Activated CD8-positive, alpha-beta T cell treated with anti-CD3 and anti-CD28 coated beads for 36 hours (primary cell): ENCODE measurements around the gene RAD52. TPM values are rescaled to one million over a fixed set of nuclear protein-coding genes. Genes with fewer than 3 reads are reported as not detected.
"Not testable (repeated sequence)": the region's sequence is repeated elsewhere in the genome, so short reads cannot be mapped to it uniquely, and the experiment has no call there.

Source experiments
- ATAC-seq: fragments of 200-7000 bp; cut with Tn5 transposase; one replicate; pipeline ENCODE4 v1.10.0; 2021; ENCODE audit warnings: mild to moderate bottlenecking, moderate library complexity
- CTCF ChIA-PET: fragments of 350-600 bp; sonication (Branson Sonifier 250); formaldehyde crosslinking; loops from one replicate; lab custom pipeline; 2021; ENCODE audit warnings: antibody characterized with exemption; lab: Charles Lee
- POLR2A ChIA-PET: fragments of 350-600 bp; sonication (Branson Sonifier 250); formaldehyde crosslinking; loops from one replicate; lab custom pipeline; 2021; ENCODE audit warnings: antibody characterized with exemption; lab: Charles Lee
- DNase-seq: peaks from one replicate; pipeline ENCODE4 v3.0.0-alpha.2; 2020
- H3K27ac Mint-ChIP-seq: one replicate; pipeline ENCODE4 v1.8.0; 2021; ENCODE audit warnings: mild to moderate bottlenecking, mixed read lengths
- H3K27me3 Mint-ChIP-seq: one replicate; pipeline ENCODE4 v1.8.0; 2021; ENCODE audit warnings: mixed read lengths
- H3K36me3 Mint-ChIP-seq: one replicate; pipeline ENCODE4 v1.8.0; 2021; ENCODE audit warnings: low read depth, mixed read lengths
- H3K4me1 Mint-ChIP-seq: one replicate; pipeline ENCODE4 v1.8.0; 2021; ENCODE audit warnings: low read depth, mixed read lengths
- H3K4me3 Mint-ChIP-seq: one replicate; pipeline ENCODE4 v1.8.0; 2021; ENCODE audit warnings: mild to moderate bottlenecking, moderate library complexity, mixed read lengths
- H3K9me3 Mint-ChIP-seq: one replicate; pipeline ENCODE4 v1.8.0; 2021; ENCODE audit warnings: mixed read lengths
- intact Hi-C: fragments of 100-400 bp; cut with micrococcal nuclease; formaldehyde crosslinking; loops from one replicate; pipeline ENCODE4 v1.10.0; 2022
- total RNA-seq, 2 experiments: library from RNA; stranded (reverse); gene quantifications; one replicate each; pipeline ENCODE4 v1.2.3, GENCODE V29; 2021
- TF ChIP-seq, protein P1 (sequence below): fragments of 200-600 bp; IDR thresholded peaks from one replicate; pipeline ENCODE4 v1.8.0; 2022; ENCODE audit warnings: antibody characterized with exemption, mild to moderate bottlenecking

Gene RAD52
- total RNA-seq, 2 experiments from 2014 or later = 14.9 to 16.3 TPM

DNA sequence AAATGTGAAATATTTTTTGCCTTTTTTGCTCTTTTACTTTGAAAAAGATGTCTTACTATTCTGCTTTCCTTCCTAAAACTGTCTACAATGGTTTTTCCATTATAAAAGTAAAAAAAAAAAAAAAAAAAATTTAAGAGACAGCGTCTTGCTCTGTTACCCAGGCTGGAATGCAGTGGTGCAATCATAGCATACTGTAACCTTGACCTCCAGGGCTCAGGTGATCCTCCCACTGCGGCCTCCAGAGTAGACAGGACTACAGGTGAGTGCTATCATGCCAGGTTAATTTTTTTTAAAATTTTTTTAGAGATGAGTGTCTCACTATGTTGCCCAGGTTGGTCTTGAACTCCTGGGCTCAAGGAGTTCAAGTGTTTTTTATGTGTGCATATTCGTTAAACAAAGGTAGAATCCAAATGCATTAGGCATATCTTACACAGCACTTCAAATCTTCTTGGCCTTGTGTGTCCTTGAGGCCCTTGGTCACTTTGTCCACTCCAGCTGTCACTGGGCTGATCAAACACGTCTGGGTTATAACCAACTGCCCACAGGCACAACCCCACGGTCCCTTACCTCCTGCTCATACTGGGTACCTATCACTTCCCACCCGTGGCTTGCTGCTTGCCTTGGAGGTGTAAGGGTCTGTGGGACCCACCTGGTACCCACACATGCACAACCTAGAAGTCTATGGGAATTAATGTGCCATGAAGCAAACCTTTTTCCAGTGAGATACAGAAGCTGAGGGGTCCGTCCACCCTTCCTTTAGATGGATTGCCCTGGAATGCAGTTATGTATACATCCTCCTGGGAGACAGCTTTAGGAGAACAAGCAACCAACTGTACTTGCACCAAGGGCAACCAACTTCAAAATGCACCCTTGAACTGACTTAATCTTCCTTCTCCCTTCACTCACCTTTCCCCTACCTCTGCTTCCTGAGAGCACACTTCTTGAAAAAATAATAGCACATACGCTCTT is 12.8 kb downstream of the RAD52 start:
- ATAC-seq (no peak), DNase-seq (no peak)
- H3K27me3 Mint-ChIP-seq = no peaks in the 10 kb centered on the region
- peaks cover 11% of the 10 kb centered on the region for H3K4me1 Mint-ChIP-seq
- ChIA-PET CTCF (interaction anchor here (1.2 to 1.3 kb wide), 2 partner anchors 156 to 181 kb away, joined by 3 read pairs; no protein-coding TSS in a partner anchor), POLR2A (no interaction called here)
- H3K27ac Mint-ChIP-seq = no peak overlapping the region
- TF ChIP-seq, protein P1, sequence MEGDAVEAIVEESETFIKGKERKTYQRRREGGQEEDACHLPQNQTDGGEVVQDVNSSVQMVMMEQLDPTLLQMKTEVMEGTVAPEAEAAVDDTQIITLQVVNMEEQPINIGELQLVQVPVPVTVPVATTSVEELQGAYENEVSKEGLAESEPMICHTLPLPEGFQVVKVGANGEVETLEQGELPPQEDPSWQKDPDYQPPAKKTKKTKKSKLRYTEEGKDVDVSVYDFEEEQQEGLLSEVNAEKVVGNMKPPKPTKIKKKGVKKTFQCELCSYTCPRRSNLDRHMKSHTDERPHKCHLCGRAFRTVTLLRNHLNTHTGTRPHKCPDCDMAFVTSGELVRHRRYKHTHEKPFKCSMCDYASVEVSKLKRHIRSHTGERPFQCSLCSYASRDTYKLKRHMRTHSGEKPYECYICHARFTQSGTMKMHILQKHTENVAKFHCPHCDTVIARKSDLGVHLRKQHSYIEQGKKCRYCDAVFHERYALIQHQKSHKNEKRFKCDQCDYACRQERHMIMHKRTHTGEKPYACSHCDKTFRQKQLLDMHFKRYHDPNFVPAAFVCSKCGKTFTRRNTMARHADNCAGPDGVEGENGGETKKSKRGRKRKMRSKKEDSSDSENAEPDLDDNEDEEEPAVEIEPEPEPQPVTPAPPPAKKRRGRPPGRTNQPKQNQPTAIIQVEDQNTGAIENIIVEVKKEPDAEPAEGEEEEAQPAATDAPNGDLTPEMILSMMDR = no peak
- H3K4me3 Mint-ChIP-seq = no peak overlapping the region
- H3K9me3 Mint-ChIP-seq = no peaks in the 10 kb centered on the region
- intact Hi-C loops = no loop called here
- peaks cover 34% of the 10 kb centered on the region for H3K36me3 Mint-ChIP-seq

DNA sequence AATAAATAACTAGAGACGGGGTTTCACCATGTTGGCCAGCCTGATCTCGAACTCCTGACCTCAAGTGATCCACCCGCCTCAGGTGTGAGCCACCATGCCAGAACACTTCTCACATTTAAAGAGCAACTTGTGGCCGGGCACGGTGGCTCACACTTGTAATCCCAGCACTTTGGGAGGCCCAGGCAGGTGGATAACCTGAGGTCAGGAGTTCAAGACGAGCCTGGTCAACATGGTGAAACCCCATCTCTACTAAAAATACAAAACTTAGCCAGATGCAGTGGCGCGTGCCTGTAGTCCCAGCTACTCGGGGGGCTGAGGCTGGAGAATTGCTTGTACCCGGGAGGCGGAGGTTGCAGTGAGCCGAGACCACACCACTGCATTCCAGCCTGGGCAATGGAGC is 13.6 kb downstream of the RAD52 start:
- H3K4me1 Mint-ChIP-seq = peaks cover 10% of the 10 kb centered on the region
- H3K27me3 Mint-ChIP-seq, H3K4me3 Mint-ChIP-seq, H3K9me3 Mint-ChIP-seq, POLR2A ChIA-PET, DNase-seq, intact Hi-C loops, ATAC-seq, CTCF ChIA-PET, H3K27ac Mint-ChIP-seq: not testable (repeated sequence)
- peaks cover 35% of the 10 kb centered on the region for H3K36me3 Mint-ChIP-seq

DNA sequence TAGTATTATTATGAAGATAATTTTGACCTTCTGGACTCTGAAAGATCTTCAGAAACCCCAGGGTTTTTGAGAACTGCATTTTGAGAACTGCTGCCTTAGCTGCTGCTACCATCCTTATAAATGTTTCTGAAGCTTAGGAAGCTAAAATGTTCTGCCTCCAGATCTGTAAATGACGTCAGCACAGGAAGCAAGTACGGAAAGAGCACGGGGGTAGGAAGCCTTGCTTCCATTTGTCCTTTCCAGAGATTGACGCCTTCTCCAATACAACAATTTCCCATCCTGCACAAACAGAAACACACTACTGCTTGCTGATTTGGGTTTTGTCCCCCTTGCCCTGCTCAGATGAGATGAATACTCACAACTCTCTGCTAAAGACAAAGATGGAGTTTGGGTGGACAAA is 17.9 kb downstream of the RAD52 start:
- TF ChIP-seq, protein P1 = no peak
- Mint-ChIP-seq H3K4me1 (no peaks in the 10 kb centered on the region), H3K9me3 (no peaks in the 10 kb centered on the region), H3K27me3 (no peaks in the 10 kb centered on the region), H3K36me3 (peaks cover 21% of the 10 kb centered on the region), H3K27ac (no peak overlapping the region), H3K4me3 (no peak overlapping the region)
- intact Hi-C loops = no loop called here
- ATAC-seq (no peak), DNase-seq (no peak)
- CTCF ChIA-PET = no interaction called here
- POLR2A ChIA-PET = no interaction called here

DNA sequence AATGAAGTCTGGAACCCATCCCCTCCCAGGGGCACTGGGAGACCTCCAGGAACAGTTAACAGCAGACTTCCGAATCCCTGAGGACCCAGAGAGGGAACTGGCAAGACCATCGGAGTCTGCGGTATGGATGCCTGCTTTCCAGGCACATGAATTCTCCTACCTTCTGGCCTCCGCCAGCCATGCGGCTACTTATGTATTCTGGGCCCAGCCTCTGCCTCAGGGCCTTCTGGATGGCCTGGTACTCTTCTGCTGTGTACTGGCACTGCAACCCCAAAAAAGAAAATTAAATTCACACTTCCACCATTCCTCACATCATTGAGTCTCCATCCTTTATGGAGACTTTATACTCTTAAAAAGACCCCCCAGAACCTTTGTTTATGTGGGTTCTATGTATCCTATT is 18.4 kb downstream of the RAD52 start:
- CTCF ChIA-PET = no interaction called here
- Mint-ChIP-seq H3K36me3 (peaks cover 23% of the 10 kb centered on the region), H3K27me3 (no peaks in the 10 kb centered on the region), H3K9me3 (no peaks in the 10 kb centered on the region), H3K4me3 (no peak overlapping the region), H3K4me1 (no peaks in the 10 kb centered on the region), H3K27ac (no peak overlapping the region)
- POLR2A ChIA-PET = no interaction called here
- DNase-seq = no peak
- intact Hi-C loops = no loop called here
- TF ChIP-seq, protein P1 = no peak
- ATAC-seq = no peak

DNA sequence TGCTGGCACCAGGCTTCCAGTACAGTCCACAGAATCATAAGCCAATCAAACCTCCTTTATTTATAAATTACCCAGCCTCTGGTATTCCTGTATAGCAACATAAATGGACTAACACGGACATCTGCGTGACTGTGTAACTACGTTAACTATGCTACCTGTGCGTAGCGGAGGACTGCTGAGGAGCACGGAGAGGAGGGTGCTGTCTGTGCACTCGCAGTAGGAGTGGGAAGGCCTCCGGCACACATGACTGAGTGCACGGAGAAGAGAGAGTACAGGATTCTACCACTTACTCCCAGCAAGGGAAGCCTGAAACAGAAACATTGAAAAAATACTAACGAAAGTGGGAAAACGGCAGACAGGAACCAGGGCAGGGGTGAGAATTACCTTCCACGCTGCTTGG is 22.9 kb downstream of the RAD52 start:
- Mint-ChIP-seq H3K36me3 (peaks cover 31% of the 10 kb centered on the region), H3K27me3 (no peaks in the 10 kb centered on the region), H3K4me3 (no peak overlapping the region), H3K4me1 (no peaks in the 10 kb centered on the region), H3K9me3 (no peaks in the 10 kb centered on the region), H3K27ac (no peak overlapping the region)
- TF ChIP-seq, protein P1 = no peak
- DNase-seq (no peak), ATAC-seq (no peak)
- ChIA-PET CTCF (no interaction called here), POLR2A (no interaction called here)
- intact Hi-C loops = no loop called here
